ENCODE data around the gene CGRRF1.

CGRRF1 gene

DNA sequence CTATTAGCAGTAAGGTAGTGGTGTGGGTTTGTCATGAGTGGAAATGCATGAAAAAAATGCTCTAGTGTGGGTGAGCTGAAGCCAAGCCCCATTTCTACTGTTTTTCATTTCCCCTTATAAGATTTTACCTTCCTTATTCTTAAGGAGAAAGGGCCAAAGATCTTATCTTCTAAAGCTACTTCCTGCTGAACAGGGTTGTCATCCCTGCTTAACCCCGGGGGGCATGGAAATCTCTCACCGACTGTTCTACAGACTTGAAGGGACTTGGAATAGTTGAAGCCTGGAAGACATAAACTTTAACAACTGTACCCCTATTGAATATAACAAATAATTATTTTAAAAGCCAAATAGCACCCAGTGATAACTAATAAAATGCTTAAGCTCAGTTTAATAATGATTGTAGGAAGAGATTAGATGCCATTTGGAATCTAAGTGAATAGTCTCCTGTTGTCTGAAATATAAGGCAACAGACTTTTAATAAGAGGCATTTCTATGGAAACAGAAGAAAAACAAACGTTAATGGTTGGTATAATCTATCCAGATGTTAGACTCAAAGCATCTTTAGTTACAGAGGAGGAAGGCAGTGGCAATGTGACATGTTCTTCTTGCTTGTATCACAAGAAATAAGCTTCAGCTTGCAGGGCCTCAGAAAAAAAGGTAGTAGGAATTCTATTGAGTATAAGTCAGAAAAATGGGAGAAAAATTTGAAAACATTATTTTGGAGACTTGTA lies 19.1 kb upstream of the CGRRF1 start:
- DNase-seq: no peak

DNA sequence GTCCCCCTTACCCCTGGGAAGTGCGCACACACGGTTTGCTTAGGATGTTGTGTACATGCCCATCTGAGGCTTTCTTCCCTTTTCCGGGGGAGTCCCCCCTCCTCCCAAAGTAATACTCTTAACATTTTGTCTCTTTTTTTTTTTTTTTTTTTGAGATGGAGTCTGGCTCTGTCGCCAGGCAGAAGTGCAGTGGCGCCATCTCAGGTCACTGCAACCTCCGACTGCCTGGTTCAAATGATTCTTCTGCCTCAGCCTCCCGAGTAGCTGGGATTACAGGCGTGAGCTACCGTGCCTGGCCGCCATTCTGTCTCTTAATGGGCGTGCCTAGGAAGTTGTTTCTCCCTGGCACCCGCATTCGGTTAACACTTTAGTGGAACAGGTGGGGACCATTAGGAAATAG lies 16.4 kb upstream of the CGRRF1 start:
- no peak for DNase-seq

DNA sequence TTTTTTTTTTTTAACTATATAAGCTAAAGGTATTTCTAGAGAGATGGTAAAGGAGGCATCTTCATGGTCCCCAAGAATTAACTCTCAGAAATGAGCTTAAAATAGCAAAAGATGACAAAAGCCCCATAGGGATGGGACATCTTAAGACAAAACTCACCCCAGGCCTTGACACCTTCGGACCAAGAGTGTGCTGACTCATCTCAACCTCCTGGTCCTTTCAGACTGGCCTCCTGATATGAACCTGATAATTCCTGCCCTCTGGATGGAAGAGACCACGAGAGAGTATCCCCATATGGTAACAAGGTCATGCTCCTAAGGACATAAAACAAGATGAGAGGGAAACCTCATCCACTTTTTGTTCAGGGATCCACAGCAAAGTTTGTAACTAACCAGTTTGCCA lies 12.5 kb upstream of the CGRRF1 start:
- DNase-seq: no peak

DNA sequence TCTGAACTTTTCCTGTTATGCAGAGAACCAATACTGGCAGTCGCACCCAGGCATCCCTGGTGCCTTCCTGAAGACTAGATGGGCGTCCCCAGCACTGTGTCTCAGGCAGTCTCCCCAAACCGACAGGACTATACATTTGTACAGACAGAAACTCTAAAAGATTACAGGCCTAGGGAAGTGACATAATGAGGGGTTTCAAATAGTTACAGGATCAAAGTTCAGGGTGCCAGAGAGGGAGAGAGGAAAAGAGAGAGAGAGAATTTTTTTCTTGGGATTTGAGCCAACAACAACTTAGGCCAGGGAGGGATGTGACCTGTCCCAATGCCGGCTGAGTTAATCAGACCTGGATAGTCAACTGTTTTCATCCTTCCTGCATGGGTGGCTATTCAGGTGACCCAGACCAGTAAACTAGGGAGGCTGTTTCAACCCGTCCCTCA lies 11.6 kb upstream of the CGRRF1 start:
- no peak for DNase-seq

DNA sequence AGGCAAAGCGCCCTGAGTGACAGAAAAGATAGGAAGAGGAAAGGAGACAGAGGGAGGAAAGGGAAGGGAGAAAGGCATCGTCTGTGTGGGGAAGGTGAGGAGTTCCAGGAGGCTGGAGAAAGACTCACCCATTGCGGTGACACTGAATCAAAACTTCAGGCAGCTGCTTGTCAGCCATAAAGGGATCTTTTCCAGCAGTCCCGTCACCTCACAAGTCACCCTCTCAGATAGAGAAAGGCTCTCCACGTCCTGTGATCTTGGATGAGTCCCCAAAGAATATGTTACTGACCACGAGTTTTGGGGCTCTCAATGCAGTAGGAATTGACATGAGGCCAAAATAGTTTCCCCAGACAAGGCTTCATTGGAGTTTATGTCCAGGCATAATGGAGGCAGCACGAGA lies 11.1 kb upstream of the CGRRF1 start:
- DNase-seq: no peak

DNA sequence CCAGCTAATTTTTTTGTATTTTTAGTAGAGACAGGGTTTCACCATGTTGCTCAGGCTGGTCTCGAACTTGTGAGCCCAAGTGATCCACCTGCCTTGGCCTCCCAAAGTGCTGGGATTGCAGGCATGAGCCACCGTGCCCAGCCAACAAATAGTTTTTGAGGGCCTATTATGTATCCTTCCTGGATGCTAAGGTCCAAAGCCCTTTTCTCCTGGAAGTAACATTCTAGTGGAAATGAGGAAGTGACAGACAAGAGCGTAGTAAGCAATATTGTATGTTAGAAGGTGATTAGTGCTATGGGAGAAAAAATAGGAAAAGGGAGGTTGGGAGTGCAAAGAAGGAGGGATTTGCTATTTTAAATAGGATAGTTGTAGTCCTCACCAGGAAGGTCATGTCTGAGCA lies 9.0 kb upstream of the CGRRF1 start:
- DNase-seq: no peak

DNA sequence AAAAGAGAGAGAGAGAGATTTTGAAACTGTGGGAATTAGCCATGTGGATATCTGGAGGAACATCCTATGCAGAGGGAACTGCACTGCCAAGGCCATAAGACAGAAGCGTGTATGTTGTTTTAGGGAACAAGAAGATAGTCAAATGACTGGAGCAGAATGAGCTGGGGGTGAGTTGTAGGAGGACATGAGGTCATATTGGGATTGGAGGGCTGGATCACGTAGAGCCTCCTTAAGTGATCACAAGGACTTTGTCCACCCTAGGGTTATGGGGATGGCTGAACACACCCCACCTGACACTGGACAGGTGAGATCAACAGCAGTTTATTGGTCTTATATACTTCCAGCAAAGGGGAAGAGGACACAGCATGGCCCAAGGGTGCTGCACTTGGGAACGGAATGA lies 8.2 kb upstream of the CGRRF1 start:
- no peak for DNase-seq

DNA sequence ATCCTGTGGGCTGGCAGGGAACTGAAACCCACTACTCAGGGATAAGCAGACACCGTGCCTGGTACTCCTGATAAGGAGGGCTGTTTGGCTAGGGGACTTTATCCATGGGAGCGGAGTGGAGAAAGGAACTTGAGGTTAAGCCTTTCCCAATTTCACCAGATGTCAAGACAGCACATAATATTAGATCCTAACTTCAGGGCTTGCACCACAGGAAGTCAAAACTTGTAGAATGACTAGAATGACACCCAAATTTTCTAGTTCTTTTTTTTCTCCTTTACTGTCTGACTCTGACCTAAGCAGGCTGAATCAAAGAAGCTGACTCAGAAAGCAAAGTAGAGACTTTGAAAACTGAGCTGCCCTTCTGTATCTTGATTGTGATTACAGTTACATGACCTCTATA lies 7.1 kb upstream of the CGRRF1 start:
- DNase-seq: no peak

DNA sequence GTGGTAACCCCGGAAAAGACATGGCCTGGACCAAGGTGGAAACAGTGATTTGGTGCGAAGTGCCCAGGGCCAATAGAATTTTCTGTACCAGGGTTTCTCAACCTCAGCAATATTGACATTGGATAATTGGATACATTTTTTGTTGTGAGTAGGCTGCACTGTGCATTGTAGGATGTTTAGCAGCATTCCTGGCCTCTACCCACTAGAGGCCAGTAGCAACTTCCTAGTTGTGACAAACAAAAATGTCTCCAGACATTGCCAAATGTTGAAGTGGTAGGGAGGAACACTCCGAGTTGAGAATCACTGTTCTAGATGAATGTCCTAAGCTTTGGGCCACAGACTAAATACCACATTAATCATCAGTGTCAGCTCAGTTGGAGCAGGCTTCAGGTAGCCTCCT lies 6.2 kb upstream of the CGRRF1 start:
- DNase-seq: no peak

DNA sequence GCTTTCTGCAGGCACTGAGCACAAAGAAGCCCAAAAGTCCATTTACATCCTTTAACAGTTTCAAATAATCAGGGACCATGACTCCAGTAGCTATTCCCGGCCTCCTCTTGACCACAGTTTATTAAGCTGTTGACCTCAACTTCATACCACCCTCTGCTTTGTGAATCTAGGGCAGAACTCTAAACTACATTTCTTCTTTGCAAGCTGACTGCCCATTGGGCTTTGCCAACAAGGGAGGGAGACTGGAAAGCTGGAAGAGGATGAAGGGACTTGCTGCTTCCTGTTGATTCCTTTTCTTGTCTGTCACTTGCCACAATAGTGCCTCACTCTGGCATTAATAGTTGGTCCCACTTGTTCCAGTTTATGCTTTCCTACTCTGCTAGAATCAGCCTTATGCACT lies 2.7 kb downstream of the CGRRF1 start:
- no peak for DNase-seq

DNA sequence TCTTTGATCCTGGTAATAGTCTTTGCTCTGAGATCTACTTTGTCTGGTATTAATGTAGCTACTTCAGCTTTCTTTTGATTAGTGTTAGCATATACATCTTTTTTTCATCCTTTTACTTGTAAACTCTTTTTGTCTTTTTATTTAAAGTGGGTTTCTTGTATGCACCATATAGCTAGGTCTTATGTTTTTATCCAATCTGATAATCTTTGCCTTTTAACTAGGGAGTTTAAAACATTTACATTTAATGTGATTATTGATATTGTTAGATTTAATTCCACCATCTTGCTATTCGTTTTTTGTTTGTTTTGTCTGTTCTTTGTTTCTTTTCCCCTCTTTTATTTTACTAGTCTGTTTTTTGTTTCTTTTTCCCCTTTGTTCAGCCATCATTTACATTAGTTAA lies 6.0 kb downstream of the CGRRF1 start:
- no peak for DNase-seq

DNA sequence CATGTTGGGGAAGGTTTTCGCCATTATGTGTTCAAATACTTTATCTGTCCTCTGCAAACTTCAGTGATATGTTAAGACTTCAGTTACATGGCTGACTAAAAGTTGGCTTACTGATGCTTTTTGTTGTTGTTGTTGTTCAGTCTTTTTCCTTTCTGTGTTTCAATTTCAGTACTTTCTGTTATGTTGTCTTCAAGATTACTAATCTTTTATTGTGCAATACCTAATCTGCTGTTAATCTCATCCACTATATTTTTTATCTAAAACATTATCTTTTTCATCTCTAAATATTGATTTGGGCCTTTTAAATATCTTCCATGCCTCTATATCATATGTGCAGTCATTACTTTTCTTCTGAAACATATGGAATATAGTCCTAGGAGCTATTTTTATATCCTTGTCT lies 7.0 kb downstream of the CGRRF1 start:
- no peak for DNase-seq

DNA sequence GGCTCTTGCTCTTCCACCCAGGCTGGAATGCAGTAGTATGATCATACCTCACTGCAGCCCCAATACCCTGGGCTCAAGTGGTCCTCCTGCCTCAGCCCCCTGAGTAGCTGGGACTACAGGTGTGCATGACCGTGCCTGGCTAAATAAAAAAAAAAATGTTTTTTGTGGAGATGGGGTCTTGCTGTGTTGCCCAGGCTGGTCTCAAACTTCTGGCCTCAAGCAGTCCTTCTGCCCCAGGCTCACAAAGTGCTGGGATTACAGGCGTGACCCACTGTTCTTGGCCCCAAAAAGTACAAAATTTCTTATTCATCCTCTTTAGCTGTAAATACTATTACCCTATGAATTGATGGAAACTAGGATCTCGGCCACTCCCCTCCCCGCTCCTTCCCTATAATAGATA lies 14.7 kb downstream of the CGRRF1 start:
- DNase-seq: no peak

DNA sequence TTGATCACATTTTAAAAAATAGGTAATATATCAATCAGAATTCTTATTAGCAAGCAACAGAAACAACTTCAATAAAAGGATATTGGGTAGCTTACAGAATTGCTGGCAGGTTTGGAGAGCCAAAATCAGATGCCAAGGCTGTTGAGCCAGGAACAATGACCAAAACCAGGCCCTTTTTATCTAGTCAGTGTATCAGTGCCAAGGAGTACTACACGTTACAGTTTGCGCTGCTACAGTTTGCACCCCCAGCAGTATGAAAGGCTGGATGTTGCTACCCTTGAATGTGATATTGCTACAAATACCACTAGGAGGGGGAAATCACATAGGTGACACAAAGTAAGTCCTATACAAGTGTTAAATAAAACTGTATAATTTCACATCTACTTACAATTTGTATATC lies 19.3 kb downstream of the CGRRF1 start:
- DNase-seq: no peak

DNA sequence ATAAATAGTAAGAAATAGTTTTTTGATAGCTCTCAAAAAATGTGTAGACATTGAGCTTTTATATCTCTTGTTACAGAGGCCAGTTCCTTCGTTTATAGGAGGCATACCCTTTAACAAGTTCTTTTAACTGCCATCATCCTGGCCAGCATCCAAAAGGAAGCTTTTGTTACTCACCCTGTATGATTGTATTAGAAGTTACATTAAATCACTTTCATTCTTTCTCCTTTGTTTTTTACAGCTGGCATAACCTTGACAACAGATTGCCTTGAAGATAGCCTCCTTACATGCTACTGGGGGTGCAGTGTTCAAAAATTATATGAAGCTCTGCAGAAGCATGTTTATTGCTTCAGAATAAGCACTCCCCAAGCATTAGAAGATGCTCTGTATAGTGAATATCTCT lies 20.1 kb downstream of the CGRRF1 start:
- no peak for DNase-seq

DNA sequence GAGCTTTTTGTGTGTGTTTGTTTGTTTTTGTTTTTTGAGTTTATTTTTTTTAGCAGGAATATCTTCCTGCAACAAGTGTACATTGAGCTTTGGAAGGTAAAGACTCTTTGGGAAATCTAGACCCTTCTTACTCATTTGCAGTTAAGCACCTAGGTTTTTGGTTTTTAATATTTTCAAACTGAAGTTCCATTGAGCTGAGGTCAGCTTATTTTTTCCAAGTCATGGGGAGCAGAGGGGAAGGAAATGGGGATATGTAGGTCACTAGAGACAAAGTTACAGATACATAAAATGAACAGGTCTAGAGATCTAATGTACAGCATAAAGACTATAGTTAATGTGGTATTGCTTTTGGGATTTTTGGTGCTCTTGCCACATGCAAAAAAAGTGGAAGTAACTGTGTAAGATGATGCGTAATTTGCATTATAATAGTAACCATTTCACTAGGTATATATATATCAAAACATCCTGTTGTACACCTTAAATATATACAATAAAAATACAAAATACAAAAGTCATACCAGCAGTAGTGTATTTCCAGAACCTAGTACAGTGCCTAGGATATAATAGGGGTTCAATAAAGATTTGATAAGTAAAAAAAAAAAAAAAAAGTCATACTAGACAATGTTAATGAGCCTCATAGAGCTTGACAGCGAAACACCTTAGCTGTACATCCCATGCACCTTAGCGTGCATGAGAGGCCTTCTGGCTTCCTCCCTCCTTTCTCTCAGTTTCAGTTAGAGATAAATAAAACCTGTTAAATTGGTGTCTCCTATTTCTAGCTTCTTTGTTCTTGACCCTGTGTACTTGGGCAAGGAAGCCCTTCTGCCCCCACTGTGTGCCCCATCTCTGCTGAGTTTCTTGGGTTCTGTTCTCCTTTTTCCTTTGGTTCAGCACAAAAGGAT lies 22.7 kb downstream of the CGRRF1 start:
- no peak for DNase-seq

DNA sequence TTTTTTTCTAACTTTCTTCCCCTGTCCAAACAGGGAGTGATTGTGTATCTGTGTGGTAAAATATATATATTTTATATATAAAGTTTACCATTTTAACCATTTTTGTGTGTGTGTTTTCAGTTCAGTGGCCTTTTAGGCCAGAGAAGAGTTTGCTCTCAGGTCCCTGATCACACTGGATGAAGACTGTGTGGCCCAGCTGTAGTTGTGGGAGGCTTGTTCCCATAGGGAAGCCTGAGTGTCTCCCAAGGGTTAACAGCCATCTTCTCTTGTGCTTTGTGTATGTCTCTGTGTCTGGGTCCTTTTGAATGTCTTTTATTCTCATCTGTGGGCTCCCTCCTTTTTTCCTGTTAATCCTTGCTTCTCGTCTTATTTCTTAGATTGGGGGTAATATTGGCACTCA lies 23.4 kb downstream of the CGRRF1 start:
- DNase-seq: peak; percentile 15

DNA sequence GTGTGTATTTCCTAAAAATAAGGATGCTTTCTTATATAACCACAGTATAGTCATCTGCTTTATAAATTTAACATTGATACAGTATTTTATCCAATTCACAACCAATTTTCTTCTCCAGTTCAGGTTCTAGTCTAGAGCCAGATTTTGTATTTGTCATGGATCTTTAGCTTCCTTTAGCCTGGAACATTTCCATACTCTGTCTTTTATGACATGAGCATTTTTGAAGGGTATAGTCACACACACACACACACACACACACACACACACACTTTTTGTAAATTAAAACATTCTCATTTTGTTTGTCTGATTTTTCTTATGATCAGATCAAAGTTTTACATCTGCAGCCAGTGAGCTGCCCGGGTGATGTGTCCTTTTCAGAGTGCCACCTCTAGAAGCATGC lies 25.4 kb downstream of the CGRRF1 start:
- no peak for DNase-seq

DNA sequence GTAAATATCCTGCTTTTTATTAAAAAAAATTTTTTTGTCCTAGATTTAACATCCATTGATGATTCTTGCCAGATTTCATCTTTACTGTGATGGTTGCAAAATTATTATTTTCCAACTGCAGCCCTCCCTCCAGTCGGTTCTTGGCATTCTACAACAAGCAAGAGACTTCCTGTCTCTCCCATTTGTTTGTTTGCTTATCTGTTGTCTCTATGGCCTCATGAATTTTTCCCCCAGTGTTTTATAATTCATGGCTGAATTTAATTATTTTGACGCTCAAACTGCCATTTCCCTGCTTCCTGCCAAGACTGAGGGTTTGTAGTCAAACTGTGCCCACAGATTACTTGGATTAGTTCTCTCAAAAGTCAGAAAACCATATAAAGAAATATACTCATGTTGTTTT lies 25.9 kb downstream of the CGRRF1 start:
- DNase-seq: peak; percentile 5

DNA sequence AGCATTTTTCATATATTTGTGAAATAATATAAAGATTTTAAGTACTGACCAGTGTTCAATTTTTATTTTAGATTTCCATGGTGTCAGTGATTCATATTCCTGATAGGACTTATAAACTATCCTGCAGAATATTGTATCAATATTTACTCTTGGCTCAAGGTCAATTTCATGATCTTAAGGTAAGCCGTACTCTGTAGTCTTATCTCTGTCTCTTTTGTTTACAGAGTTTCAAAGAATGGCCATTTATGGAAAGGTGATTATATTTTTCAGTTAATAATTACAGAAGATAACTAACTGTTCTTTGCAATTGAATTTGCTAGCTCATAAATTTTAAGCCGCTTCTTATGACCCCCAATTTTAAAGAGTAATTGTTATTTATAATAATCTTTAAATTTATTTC lies 27.9 kb downstream of the CGRRF1 start:
- DNase-seq: no peak

DNA sequence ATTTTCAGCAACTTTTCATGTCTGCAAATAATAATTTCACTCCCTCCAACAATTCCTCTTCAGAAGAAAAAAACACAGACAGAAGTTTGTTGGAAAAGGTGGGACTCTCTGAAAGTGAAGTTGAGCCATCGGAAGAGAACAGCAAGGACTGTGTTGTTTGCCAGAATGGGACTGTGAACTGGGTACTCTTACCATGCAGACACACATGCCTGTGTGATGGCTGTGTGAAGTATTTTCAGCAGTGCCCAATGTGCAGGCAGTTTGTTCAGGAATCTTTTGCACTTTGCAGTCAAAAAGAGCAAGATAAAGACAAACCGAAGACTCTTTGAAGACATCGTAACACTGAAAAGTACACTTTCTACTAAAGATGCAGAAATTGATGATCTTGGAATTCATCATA lies 28.3 kb downstream of the CGRRF1 start:
- no peak for DNase-seq

DNA sequence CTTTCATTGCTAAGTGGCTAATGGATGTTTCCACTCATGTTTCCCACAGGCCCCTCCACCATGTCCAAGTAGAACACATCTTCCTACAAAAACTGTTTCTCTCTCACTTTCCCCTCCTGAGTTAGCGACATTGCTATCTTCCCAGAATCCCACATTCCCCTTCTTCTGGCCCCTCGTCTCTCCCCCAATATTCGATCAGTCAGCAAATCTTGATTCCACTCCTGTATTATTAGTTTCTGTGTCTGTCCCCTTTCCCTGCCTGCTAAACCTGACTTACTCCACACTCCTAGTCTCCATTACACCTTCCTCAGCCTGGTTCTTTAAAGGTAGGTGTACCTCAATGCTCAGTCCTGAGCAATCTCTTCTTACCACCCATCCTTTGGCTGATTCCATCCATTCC lies 37.9 kb downstream of the CGRRF1 start:
- no peak for DNase-seq

DNA sequence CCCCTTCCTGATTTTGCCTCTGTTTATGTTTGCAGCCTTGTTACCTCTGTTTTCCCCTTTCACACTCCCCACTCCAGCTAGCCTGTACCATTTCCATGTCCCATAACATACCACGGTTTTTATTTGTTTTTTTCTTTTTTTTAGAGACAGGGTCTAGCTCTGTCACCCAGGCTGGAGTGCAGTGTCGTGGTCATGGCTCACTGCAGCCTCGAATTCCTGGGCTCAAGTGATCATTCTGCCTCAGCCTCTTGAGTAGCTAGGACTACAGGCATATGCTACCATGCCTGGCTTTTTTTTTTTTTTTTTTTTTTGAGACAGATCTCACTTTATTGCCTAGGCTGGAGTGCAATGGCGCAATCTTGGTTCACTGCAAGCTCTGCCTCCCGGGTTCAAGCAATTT lies 38.8 kb downstream of the CGRRF1 start:
- no peak for DNase-seq

DNA sequence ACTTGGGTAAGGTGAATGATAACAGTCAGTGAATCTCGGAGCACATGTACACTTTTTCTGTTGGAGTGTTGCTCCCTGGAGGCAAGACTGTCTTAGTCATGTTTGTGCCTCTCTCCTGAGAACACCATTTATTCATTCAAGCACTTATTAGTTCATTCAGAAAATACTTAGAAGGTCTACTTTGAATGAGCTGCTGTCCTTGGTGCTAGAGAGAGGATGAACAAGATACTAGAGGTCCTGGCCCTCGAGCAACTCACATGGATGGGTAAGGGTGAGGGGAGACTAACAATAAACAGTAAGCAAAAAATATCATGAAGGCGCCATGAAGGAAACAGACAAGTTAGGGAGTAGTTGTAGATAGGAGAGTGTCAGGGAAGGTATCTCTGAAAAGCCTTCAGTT lies 40.2 kb downstream of the CGRRF1 start:
- DNase-seq: no peak

DNA sequence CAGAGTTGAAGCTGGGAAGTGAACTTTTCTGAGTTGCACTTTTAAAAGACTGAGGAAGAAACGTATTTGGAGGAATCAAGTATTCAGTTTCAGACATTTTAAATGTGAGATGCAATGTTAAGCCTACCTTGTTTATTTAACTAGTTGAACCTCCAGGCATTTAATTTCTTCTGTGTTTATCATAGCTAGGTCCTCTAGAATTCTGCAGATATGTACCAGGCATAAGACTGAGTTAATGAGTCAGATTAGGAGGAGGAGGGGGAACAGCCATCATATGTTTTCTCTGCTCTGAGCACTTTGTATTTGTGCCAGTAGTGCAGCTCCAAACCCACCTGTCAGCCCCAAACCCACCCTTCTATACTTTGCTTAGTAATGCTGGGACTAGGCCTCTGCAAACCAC lies 40.8 kb downstream of the CGRRF1 start:
- no peak for DNase-seq
